GDM1 (cell line): ENCODE measurements around the gene NLGN3.

ENCODE experiments used
- DNase-seq: peaks from one replicate; lab custom pipeline; 2025; lab: John Stamatoyannopoulos, UW

Gene NLGN3

DNA sequence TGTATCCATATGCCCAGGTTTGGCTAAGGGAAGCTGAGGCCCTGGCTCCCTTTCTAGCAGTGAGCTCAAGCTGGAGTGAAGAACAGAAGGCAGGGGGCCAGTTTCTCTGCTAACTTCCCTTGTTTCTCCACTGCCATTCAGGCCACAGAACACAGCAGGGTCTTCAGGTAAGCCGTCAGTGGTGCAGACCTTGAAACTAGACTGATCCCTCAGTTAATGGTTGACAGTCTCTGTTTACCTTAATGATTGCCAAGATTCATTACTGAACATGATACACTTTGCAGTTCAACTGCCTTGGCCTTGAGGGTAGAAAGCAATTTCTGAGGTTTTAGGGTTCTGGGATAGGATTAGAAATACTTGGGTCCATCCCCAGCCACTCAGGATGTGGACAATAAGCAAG, 69.5 kb downstream of the NLGN3 start:
- DNase-seq = no peak

DNA sequence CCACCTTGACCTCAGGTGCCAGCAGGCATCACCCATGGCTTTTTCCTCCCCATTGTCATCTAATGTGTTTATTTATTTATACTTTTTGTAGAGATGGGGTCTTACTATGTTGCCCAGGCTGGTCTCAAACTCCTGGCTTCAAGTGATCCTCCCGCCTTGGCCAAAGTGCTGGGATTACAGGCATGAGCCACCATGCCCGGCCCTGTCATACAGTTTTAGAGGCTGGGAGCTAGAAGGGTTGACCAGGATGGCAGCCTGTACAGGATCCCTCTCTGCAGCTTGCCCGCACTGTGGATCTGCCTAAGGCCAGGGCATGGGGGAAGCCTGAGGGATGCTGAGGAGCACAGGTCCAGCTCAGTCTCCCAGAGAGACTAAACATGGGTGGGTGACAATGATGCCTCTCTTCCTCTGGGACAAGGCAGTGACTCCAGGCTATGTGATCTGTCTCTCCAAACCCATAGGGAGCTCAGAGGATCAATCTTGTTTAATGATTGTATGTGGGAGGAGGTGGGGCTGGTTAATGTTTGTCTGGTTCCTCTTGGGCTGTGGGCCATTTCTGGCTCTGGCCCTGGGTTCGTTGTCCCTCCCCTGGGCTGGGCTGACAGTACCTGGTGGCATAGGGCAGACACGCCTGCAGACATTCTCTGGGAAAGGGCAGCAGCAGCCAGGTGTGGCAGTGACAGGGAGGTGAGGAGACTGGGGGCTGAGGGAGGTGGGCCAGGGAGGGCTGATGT, 70.1 kb downstream of the NLGN3 start:
- no peak for DNase-seq

DNA sequence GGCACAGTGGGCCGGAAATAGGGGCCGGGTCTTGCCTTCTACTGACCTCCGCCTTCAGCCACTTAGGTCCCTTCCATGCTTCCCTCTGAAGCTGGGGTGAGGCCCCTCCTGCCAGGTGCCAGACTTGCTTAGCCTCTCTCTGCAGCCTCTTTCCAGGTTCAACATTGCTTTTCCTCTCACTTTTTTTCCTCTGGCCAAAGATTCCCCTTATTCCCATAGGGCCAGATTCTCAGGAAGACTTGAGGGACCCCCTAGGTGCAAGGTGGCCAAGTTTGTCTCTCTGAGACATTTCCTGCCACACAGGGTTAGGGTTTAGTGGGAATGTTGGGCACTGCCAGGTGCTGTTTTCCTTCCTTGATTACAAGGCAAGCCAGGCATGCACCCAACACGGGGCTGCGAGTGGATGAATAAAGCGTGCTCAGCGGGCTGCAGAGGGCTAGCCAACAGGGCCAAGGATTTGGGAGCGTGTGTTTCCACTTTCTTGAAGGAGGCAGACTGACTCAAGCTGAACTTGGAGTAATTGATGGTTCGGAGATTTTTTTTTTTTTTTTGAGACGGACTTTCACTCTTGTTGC, 70.8 kb downstream of the NLGN3 start:
- no peak for DNase-seq

DNA sequence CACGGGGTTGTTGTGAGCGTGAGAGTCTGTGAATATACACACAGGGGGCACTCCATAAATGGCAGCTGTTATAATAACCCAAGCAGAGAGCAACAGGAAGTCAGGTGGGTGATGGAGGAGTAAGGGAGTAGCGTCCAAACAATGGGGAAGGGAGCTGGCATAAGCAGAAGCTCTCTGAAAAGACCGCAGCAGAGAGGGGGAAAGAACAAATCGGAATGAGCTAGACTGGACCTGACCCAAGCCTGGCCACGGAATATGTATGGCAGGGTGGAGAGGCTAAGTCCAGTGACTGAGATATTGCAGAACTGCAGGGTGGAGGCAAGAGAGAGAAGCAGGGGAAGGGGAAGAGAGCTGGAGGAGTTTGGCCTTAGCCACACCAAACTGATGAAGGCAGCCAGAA, 71.8 kb downstream of the NLGN3 start:
- no peak for DNase-seq

DNA sequence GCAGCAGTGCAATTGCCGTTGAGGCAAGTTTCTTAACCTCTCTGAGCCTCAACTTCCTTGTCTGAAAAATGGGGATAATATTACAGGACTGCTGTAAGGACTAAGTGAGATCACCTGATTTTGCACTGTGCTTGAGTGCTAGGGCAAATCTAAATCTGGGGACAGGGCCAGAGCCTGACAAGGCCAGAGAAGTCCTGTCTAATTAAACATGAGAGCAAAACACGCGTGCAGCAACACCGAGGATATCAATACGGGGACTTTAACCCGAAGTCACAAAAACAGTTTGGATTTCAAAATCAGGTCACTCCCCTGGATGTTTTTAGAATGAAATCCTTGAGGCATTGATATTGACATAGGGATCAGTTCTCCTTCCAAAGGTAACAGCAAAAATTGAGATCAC, 72.7 kb downstream of the NLGN3 start:
- no peak for DNase-seq
